Fibroblast of skin of abdomen (primary cell): ENCODE results near the gene APBA1.
A peak's percentile ranks its signal among the peaks of the same experiment; 100 is the strongest.
"Not testable (repeated sequence)": the region's sequence is repeated elsewhere in the genome, so short reads cannot be mapped to it uniquely, and the experiment has no call there.

Experiments used
- DNase-seq: peaks from one replicate; pipeline ENCODE4 v3.0.0-alpha.2; 2013

APBA1 gene

GRCh38 chr9:69470186-69470977 is 201.8 kb downstream of the APBA1 start:
- no peak for DNase-seq

- no peak for DNase-seq
Measured at GRCh38 chr9:69469136-69469535, 203.0 kb downstream of the APBA1 start.

- no peak for DNase-seq
Measured at GRCh38 chr9:69468380-69468779, 203.8 kb downstream of the APBA1 start.

GRCh38 chr9:69466151-69466550 is 206.0 kb downstream of the APBA1 start:
- DNase-seq: peak; percentile 70

GRCh38 chr9:69465473-69465872 is 206.7 kb downstream of the APBA1 start:
- DNase-seq: no peak

GRCh38 chr9:69463497-69464068 is 208.6 kb downstream of the APBA1 start:
- DNase-seq: no peak

- DNase-seq: no peak
Measured at GRCh38 chr9:69462394-69462793, 209.8 kb downstream of the APBA1 start.

GRCh38 chr9:69461103-69461887 is 210.9 kb downstream of the APBA1 start:
- no peak for DNase-seq

GRCh38 chr9:69460012-69460411 is 212.2 kb downstream of the APBA1 start:
- DNase-seq: no peak

GRCh38 chr9:69458176-69458575 is 214.0 kb downstream of the APBA1 start:
- DNase-seq: no peak

GRCh38 chr9:69456201-69456600 is 216.0 kb downstream of the APBA1 start:
- DNase-seq: no peak

GRCh38 chr9:69455311-69455710 is 216.9 kb downstream of the APBA1 start:
- no peak for DNase-seq

GRCh38 chr9:69454321-69454720 is 217.8 kb downstream of the APBA1 start:
- no peak for DNase-seq

- no peak for DNase-seq
Measured at GRCh38 chr9:69453746-69454145, 218.4 kb downstream of the APBA1 start.

GRCh38 chr9:69452110-69452782 is 219.9 kb downstream of the APBA1 start:
- no peak for DNase-seq

- no peak for DNase-seq
Measured at GRCh38 chr9:69446496-69446895, 225.7 kb downstream of the APBA1 start.

GRCh38 chr9:69445251-69445650 is 226.9 kb downstream of the APBA1 start:
- DNase-seq: no peak

GRCh38 chr9:69444791-69445190 is 227.4 kb downstream of the APBA1 start:
- DNase-seq: peak; percentile 28

GRCh38 chr9:69444021-69444420 is 228.2 kb downstream of the APBA1 start:
- DNase-seq: peak; percentile 89

GRCh38 chr9:69443178-69443577 is 229.0 kb downstream of the APBA1 start:
- no peak for DNase-seq

GRCh38 chr9:69442486-69442885 is 229.7 kb downstream of the APBA1 start:
- DNase-seq: no peak

- not testable (repeated sequence) for DNase-seq
Measured at GRCh38 chr9:69440254-69440955, 231.8 kb downstream of the APBA1 start.
